Renal cortex interstitium (tissue), 11 donors: ENCODE measurements around the gene AAMP. TPM values are rescaled to one million over a fixed set of nuclear protein-coding genes. Genes with fewer than 3 reads are reported as not detected.
A peak's percentile ranks its signal among the peaks of the same experiment; 100 is the strongest.

Experiments used
- DNase-seq, 11 donors: peaks; one replicate each; pipeline ENCODE4 v3.0.0-alpha.2; 2013; ENCODE audit warnings: low read depth in 9 of 11, low spot score in 4 of 11; ENCODE audit errors: extremely low read depth in 1 of 11
- polyA plus RNA-seq, 3 donors: library from polyadenylated mRNA; unstranded; fragments of 120-200 nt; gene quantifications; one replicate each; pipeline ENCODE4 v1.2.1, GENCODE V29; 2013; ENCODE audit not compliant: insufficient read length in 3 of 3

AAMP gene
- polyA plus RNA-seq, 3 donors = 115 to 132 (median 117) TPM

- DNase-seq = peak; percentile 86 to 96 (median 91)
These were observed 53.1 kb downstream of the AAMP start, which contains the start of gene ARPC2 for GRCh38 chr2:218216674-218217359. Gene ARPC2 (plus strand): TSS chr2:218217189. CDS start chr2:218217471, 282 bp downstream.

GRCh38 chr2:218216336-218216673 lies 53.6 kb downstream of the AAMP start:
- no peak for DNase-seq

Other genes with a start within 250 kb of the AAMP start
- under 1 TPM; 0.09 to 0.41 (median 0.23) TPM for gene RUFY4, start 200.9 kb downstream of the AAMP start, polyA plus RNA-seq
- under 1 TPM; 0.11 to 0.58 (median 0.17) TPM for gene CXCR2, start 144.1 kb downstream of the AAMP start, polyA plus RNA-seq
- gene CXCR1, start 103.2 kb downstream of the AAMP start, polyA plus RNA-seq = under 1 TPM in 2 of 3 donors, not detected in 1; 0.06 to 0.16 TPM
- gene ARPC2, start 52.9 kb downstream of the AAMP start, polyA plus RNA-seq = 100 to 1,000 TPM; 228 to 253 (median 236) TPM
- gene GPBAR1, start 9.1 kb downstream of the AAMP start, polyA plus RNA-seq = 1 to 10 TPM; 1.2 to 2.0 (median 2.0) TPM
- 100 to 1,000 TPM in 2 of 3 donors, 10 to 100 TPM in 1; 87.3 to 104 (median 103) TPM for gene PNKD, start 382 bp upstream of the AAMP start, polyA plus RNA-seq
- gene TMBIM1, start 22.4 kb upstream of the AAMP start, polyA plus RNA-seq = 10 to 100 TPM; 80.7 to 94.1 (median 87.4) TPM
- 1 to 10 TPM; 4.5 to 8.0 (median 4.9) TPM for gene CATIP, start 86.7 kb upstream of the AAMP start, polyA plus RNA-seq
- 1 to 10 TPM in 2 of 3 donors, under 1 TPM in 1; 0.99 to 2.2 (median 1.6) TPM for gene SLC11A1, start 112.1 kb upstream of the AAMP start, polyA plus RNA-seq
- gene CTDSP1, start 129.7 kb upstream of the AAMP start, polyA plus RNA-seq = 100 to 1,000 TPM; 122 to 161 (median 157) TPM
- gene VIL1, start 149.0 kb upstream of the AAMP start, polyA plus RNA-seq = 10 to 100 TPM; 21.3 to 41.5 (median 21.6) TPM